ENCODE data around the gene TMEM243. TPM values are rescaled to one million over a fixed set of nuclear protein-coding genes. Genes with fewer than 3 reads are reported as not detected.

TMEM243 gene
- polyA plus RNA-seq, 2 donors = 11.5 to 12.9 TPM

- H3K4me3 ChIP-seq (ENCODE audit: low read depth in 1 of 2, low read length in 2 of 2) = peak overlapping the region; percentile 75 to 90
- peak overlapping the region; percentile 94 to 96 for H3K27ac ChIP-seq (ENCODE audit: low read depth in 2 of 2, low read length in 1 of 2)
- H3K27me3 ChIP-seq (ENCODE audit: control insufficient read depth in 1 of 2, insufficient read depth in 2 of 2, low read length in 2 of 2) = no peaks in the 10 kb centered on the region
- no peaks in the 10 kb centered on the region for H3K4me1 ChIP-seq (ENCODE audit: control insufficient read depth in 2 of 2, insufficient read depth in 2 of 2, low read length in 1 of 2)
- H3K9me3 ChIP-seq (ENCODE audit: control insufficient read depth in 2 of 2, insufficient read depth in 1 of 2, low read depth in 1 of 2, low read length in 1 of 2) = no peaks in the 10 kb centered on the region
- H3K36me3 ChIP-seq (ENCODE audit: control insufficient read depth in 2 of 2, insufficient read depth in 2 of 2, low read length in 1 of 2) = no peaks in the 10 kb centered on the region
- 0% methylated on average over 25 of the region's 25 CpGs for WGBS, 2 donors
These were observed 66.5 kb downstream of the TMEM243 start for GRCh38 chr7:87152897-87153641.

GRCh38 chr7:87152112-87152896 lies 67.2 kb downstream of the TMEM243 start, which contains the start of gene DMTF1:
DMTF1 (plus strand) TSS chr7:87152453; CDS start chr7:87164942, 12,489 bp downstream.
- Histone ChIP-seq H3K27ac (ENCODE audit: low read depth in 2 of 2, low read length in 1 of 2) (peak within 1 kb of the TSS; percentile 94 to 96), H3K4me3 (ENCODE audit: low read depth in 1 of 2, low read length in 2 of 2) (peak within 1 kb of the TSS; percentile 75 to 90), H3K4me1 (ENCODE audit: control insufficient read depth in 2 of 2, insufficient read depth in 2 of 2, low read length in 1 of 2) (no peaks in the 10 kb centered on the region), H3K9me3 (ENCODE audit: control insufficient read depth in 2 of 2, insufficient read depth in 1 of 2, low read depth in 1 of 2, low read length in 1 of 2) (no peaks in the 10 kb centered on the region), H3K36me3 (ENCODE audit: control insufficient read depth in 2 of 2, insufficient read depth in 2 of 2, low read length in 1 of 2) (no peaks in the 10 kb centered on the region), H3K27me3 (ENCODE audit: control insufficient read depth in 1 of 2, insufficient read depth in 2 of 2, low read length in 2 of 2) (no peaks in the 10 kb centered on the region)
- 1% methylated on average over 71 of the region's 71 CpGs for WGBS, 2 donors

GRCh38 chr7:87151729-87152111 lies 67.8 kb downstream of the TMEM243 start:
- 6% methylated on average over 13 of the region's 13 CpGs for WGBS, 2 donors

GRCh38 chr7:87151002-87151728 lies 68.4 kb downstream of the TMEM243 start:
- no peaks in the 10 kb centered on the region for H3K36me3 ChIP-seq (ENCODE audit: control insufficient read depth in 2 of 2, insufficient read depth in 2 of 2, low read length in 1 of 2)
- no peaks in the 10 kb centered on the region for H3K9me3 ChIP-seq (ENCODE audit: control insufficient read depth in 2 of 2, insufficient read depth in 1 of 2, low read depth in 1 of 2, low read length in 1 of 2)
- 39 to 40% methylated on average over 9 of the region's 9 CpGs for WGBS, 2 donors
- no peaks in the 10 kb centered on the region for H3K27me3 ChIP-seq (ENCODE audit: control insufficient read depth in 1 of 2, insufficient read depth in 2 of 2, low read length in 2 of 2)
- no peaks in the 10 kb centered on the region for H3K4me1 ChIP-seq (ENCODE audit: control insufficient read depth in 2 of 2, insufficient read depth in 2 of 2, low read length in 1 of 2)
- peak overlapping the region; percentile 60 to 94 for H3K27ac ChIP-seq (ENCODE audit: low read depth in 2 of 2, low read length in 1 of 2)
- peak overlapping the region; percentile 75 to 90 for H3K4me3 ChIP-seq (ENCODE audit: low read depth in 1 of 2, low read length in 2 of 2)

More at GRCh38 chr7:87151729-87152111, 67.8 kb downstream of the TMEM243 start:
- Histone ChIP-seq H3K27ac (ENCODE audit: low read depth in 2 of 2, low read length in 1 of 2) (peak overlapping the region; percentile 94 to 96), H3K27me3 (ENCODE audit: control insufficient read depth in 1 of 2, insufficient read depth in 2 of 2, low read length in 2 of 2) (no peaks in the 10 kb centered on the region), H3K9me3 (ENCODE audit: control insufficient read depth in 2 of 2, insufficient read depth in 1 of 2, low read depth in 1 of 2, low read length in 1 of 2) (no peaks in the 10 kb centered on the region), H3K36me3 (ENCODE audit: control insufficient read depth in 2 of 2, insufficient read depth in 2 of 2, low read length in 1 of 2) (no peaks in the 10 kb centered on the region), H3K4me3 (ENCODE audit: low read depth in 1 of 2, low read length in 2 of 2) (peak overlapping the region; percentile 75 to 90), H3K4me1 (ENCODE audit: control insufficient read depth in 2 of 2, insufficient read depth in 2 of 2, low read length in 1 of 2) (no peaks in the 10 kb centered on the region)

- H3K27ac ChIP-seq (ENCODE audit: low read depth in 2 of 2, low read length in 1 of 2) = no peak overlapping the region
- WGBS, 2 donors = 26 to 31% methylated on average over 1 of the region's 1 CpG
- H3K36me3 ChIP-seq (ENCODE audit: control insufficient read depth in 2 of 2, insufficient read depth in 2 of 2, low read length in 1 of 2) = no peaks in the 10 kb centered on the region
- H3K4me3 ChIP-seq (ENCODE audit: low read depth in 1 of 2, low read length in 2 of 2) = no peak overlapping the region
- no peaks in the 10 kb centered on the region for H3K4me1 ChIP-seq (ENCODE audit: control insufficient read depth in 2 of 2, insufficient read depth in 2 of 2, low read length in 1 of 2)
- H3K9me3 ChIP-seq (ENCODE audit: control insufficient read depth in 2 of 2, insufficient read depth in 1 of 2, low read depth in 1 of 2, low read length in 1 of 2) = no peaks in the 10 kb centered on the region
- no peaks in the 10 kb centered on the region for H3K27me3 ChIP-seq (ENCODE audit: control insufficient read depth in 1 of 2, insufficient read depth in 2 of 2, low read length in 2 of 2)
These were observed 71.1 kb downstream of the TMEM243 start for GRCh38 chr7:87148332-87148955.

- no peaks in the 10 kb centered on the region for H3K4me1 ChIP-seq (ENCODE audit: control insufficient read depth in 2 of 2, insufficient read depth in 2 of 2, low read length in 1 of 2)
- no peaks in the 10 kb centered on the region for H3K36me3 ChIP-seq (ENCODE audit: control insufficient read depth in 2 of 2, insufficient read depth in 2 of 2, low read length in 1 of 2)
- no peak overlapping the region for H3K4me3 ChIP-seq (ENCODE audit: low read depth in 1 of 2, low read length in 2 of 2)
- WGBS, 2 donors = 88 to 90% methylated on average over 7 of the region's 7 CpGs
- H3K9me3 ChIP-seq (ENCODE audit: control insufficient read depth in 2 of 2, insufficient read depth in 1 of 2, low read depth in 1 of 2, low read length in 1 of 2) = no peaks in the 10 kb centered on the region
- H3K27ac ChIP-seq (ENCODE audit: low read depth in 2 of 2, low read length in 1 of 2) = no peak overlapping the region
- H3K27me3 ChIP-seq (ENCODE audit: control insufficient read depth in 1 of 2, insufficient read depth in 2 of 2, low read length in 2 of 2) = no peaks in the 10 kb centered on the region
These were observed 72.0 kb downstream of the TMEM243 start for GRCh38 chr7:87147500-87147899.

GRCh38 chr7:87146740-87147386 lies 72.7 kb downstream of the TMEM243 start:
- H3K27me3 ChIP-seq (ENCODE audit: control insufficient read depth in 1 of 2, insufficient read depth in 2 of 2, low read length in 2 of 2) = no peaks in the 10 kb centered on the region
- H3K4me1 ChIP-seq (ENCODE audit: control insufficient read depth in 2 of 2, insufficient read depth in 2 of 2, low read length in 1 of 2) = no peaks in the 10 kb centered on the region
- no peaks in the 10 kb centered on the region for H3K9me3 ChIP-seq (ENCODE audit: control insufficient read depth in 2 of 2, insufficient read depth in 1 of 2, low read depth in 1 of 2, low read length in 1 of 2)
- H3K4me3 ChIP-seq (ENCODE audit: low read depth in 1 of 2, low read length in 2 of 2) = no peak overlapping the region
- no peak overlapping the region for H3K27ac ChIP-seq (ENCODE audit: low read depth in 2 of 2, low read length in 1 of 2)
- 84 to 87% methylated on average over 21 to 25 of the region's 25 CpGs for WGBS, 2 donors
- H3K36me3 ChIP-seq (ENCODE audit: control insufficient read depth in 2 of 2, insufficient read depth in 2 of 2, low read length in 1 of 2) = no peaks in the 10 kb centered on the region

Measured in esophagus (tissue), 2 donors.